GM19193 (cell line): ENCODE data around the gene ZNF277.

Source experiments
- POLR2A ChIP-seq: IDR thresholded peaks from 4 replicates; pipeline ENCODE4 v1.6.1; 2011; ENCODE audit not compliant: insufficient read depth, insufficient read length; ENCODE audit errors: extremely low read depth

ZNF277 gene

DNA sequence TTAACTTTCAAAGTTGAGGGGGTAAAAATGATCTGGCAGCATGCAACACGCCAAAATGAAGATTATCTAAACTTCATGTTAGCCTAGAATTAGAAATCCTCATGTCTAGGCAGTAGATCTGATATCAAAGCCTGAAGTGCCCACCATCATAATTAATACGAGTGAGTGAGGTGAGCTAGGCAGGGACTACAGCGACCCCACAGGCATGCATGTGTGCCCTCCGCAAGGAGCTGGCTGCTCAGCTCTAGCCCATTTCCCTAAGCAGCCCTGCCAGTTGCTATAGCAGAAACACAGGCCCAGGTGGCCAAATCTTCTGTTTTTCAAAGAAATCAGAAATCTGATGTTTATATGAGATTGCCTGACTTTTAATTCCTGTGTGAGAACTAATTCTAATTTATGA, 150.6 kb downstream of the ZNF277 start:
- TF ChIP-seq POLR2A = no peak

DNA sequence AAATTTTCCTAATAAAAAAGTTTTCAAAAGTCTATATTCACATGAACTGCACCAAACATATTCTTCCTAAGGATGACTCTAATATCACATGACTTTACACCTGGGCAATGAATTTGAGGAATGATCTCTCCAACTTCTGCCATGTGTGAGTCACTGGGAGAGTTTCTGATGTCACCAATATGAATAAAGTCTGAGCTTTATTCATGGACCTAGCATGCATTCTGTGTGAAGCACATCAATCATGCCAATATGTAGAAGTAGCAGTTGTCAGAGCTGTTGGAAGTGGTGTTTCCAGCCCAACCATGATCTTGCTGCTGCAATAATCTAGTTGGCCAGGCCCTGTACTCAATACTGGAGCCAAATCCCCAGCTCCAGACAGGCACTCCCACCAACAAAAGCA, 152.0 kb downstream of the ZNF277 start:
- no peak for TF ChIP-seq POLR2A

DNA sequence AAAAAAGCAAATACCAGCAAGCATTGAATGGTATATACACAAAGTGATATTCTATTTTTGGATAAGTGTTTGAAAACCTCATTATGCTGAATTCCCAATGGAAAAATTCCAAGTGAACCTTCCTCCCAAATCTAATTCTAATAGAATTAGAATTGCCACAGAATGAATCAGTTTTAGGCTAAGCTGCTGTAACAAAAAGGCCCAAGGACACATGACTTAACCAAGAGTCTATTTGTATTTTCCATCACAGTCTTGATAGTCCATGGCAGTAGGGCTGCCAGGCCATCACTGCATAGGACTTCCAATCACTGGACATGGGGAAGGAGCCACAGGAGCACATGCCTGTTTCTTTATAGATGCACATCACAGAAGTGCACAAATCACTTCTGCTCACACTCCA, 152.6 kb downstream of the ZNF277 start:
- no peak for TF ChIP-seq POLR2A

DNA sequence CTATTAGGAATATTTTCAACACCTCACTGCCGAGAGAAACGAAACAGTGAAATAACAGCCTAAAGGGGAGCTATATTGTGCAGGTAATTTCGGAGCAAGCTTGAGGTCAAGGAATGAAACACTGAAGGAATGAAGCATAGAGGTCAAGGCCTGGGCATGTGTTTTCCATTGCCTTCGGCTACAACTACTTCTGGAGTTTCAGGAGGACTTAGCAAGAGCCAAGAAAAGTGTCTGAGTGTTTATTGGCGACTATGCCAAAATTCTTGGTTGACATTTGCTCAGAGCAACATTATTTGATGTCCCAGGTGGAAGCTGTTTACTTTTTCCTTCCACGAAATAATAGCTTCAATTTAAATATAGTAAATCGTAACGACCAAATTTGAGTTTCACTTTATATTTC, 154.2 kb downstream of the ZNF277 start:
- no peak for TF ChIP-seq POLR2A

DNA sequence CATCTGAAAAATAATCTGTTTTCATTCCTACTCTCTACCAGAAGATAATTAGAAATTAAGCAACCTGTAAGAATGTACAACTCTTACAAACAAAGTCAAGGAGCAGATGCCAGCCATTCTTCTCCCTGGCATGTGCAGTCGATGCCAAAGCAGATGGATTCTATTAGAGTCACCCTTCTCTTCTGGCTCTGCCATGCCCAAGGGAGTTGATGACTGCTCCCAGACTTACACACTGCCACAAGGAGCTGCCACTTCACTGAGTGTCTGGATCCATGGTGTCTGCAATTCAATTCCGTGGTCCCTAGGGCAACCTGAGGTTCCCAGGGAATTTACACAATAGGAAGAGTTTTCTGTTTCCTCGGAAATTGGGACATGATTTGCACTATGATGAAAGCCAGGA, 154.7 kb downstream of the ZNF277 start:
- TF ChIP-seq POLR2A = no peak

DNA sequence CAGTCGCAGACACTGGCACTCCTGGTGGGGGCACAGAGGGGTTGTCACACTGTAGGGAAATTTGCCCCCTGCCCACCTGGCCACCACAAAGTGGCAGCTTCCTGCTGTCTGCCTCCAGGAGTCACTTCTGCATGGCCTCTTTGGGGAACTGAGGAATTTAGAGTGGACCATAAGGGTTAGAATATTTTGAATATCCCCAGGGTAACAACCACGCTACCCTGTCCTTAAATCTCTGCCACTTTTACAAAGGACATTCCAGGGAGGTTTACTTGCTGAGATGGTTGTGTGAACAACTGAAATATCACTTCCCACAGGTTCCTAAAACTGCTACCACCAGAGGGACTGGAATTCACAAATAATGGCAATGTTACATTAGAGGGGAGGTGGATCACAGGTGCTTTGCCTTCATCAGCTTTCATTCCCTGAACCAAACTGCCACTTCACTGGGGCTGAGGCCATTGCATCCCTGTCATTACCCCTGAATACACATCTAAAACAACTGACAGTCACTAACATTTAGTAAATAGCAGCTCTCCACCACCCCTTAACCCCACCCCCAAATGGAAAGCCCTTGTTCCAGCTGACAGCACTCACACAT, 155.7 kb downstream of the ZNF277 start:
- TF ChIP-seq POLR2A = no peak

DNA sequence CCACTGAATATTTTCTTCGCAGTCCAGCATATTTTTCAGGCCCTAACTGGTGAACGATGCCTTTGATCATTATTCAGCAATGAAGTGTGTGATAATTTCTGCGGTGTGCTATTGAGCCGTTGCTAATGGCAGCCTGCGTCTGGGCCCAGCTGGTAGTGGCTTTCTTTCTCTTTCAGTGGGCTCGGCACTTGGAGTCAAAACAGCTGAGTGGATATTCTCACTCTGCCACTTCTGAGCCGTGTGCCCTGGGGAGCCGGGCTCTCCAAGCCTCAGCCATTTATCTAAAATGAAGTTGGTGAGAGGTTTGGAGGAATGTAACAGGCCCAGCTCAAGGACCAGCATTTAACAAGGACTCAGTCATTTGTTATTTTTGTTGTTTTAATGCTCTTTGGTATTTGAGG, 156.2 kb downstream of the ZNF277 start:
- no peak for TF ChIP-seq POLR2A

DNA sequence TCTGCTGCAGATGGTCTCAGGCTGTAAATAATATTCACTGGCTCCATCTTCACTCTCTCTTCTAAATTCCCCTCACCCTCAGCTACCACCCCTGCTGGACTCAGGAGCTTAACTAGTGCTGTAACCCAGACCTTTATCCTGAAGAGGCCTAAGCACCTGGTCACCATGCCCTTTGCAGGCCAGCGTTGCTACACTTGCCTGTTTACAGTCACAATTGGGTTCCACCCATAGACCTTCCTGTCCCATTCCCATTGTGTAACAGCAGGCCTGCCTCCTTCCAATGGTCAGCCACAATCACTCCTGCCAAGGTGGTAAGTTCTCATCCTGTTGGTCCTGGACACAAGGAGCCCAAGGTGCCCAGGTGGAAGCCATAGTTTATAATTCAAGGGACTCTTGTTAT, 157.9 kb downstream of the ZNF277 start:
- TF ChIP-seq POLR2A = no peak

DNA sequence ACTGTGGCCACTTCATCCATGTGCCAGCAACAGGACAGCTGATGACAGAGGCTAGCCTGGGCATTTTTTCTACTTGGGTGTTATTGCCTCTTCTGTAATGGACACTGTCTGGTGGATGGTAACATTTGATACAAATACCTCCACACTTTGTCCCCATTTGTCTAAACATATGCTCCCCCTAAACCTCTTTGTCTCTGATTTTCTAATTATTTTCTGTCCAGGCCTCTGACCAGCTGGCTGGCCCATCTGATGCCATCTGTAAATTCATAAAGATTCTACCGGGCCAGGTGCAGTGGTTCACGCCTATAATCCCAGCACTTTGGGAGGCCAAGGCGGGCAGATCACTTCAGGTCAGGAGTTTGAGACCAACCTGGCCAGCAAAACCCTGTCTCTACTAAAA, 159.1 kb downstream of the ZNF277 start:
- no peak for TF ChIP-seq POLR2A

DNA sequence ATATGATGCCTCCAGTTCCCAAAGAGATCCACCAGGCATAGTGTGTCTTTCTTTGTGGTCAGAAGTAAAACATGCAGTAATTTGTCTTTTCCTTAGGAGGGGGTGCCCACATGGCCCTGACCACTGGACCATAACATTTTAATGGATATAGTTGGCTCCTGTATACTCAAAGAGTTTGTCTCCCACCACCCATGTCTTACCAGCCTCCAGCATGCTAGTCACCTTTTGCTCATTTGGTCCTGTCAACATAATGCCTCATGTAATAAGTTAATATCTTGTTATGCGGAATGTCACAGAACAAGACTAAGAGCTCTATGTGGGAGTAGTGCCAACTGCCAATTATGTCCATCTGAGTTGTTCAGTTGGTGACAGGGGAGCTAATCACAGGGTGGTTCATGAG, 160.4 kb downstream of the ZNF277 start:
- no peak for TF ChIP-seq POLR2A

DNA sequence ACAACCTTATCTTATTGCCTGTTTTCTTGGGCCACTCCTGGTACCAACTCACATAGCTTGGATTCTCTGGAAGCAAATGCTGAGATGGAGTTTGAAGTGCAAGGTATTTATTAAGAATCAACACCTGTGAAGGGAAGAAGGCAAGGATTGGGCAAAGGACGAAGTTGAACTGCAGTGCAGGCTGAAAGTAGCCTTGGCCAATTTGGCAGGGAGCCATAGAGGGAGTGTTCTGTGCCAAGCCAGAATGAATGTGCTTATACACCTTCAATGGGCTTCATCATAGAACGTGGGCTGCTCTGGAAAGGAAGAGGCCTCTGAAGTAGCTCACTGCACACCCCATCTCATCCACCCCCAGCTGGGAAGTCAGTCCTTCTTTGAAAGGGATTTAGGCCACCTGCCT, 163.9 kb downstream of the ZNF277 start:
- TF ChIP-seq POLR2A = no peak

DNA sequence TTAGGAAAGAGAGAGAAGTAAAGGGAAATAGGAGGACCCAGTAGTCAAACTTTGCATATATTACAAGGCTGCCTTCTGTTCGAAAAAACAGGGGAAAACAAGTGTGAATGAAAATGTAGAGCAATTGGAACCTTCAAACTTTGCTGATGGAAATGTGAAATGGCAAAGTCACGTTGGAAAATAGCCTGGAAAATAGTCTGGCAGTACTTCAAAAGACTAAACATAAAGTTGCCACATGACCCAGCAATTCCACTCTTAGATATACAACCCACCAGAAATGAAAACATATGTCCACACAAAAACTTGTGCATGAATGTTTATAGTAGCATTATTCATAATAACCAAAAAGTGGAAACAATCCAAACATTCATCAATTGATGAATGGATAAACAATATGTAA, 165.2 kb downstream of the ZNF277 start:
- TF ChIP-seq POLR2A = no peak

DNA sequence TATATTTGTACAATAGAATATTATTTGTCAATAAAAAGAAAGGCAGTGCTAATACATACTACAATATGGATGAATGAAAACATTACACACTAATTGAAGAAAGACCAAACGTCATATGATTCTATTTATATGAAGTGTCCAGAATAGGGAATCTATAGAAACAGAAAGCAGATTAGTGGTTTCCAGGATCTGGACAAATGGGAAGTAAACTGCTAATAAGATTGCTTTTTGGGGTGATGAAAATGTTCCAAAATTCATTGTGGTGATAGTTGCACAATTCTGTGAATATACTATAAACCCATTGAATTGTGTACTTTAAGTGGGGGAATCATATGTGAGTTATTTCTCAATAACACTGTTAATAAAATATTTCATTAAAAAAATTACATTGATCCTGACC, 165.6 kb downstream of the ZNF277 start:
- no peak for TF ChIP-seq POLR2A

DNA sequence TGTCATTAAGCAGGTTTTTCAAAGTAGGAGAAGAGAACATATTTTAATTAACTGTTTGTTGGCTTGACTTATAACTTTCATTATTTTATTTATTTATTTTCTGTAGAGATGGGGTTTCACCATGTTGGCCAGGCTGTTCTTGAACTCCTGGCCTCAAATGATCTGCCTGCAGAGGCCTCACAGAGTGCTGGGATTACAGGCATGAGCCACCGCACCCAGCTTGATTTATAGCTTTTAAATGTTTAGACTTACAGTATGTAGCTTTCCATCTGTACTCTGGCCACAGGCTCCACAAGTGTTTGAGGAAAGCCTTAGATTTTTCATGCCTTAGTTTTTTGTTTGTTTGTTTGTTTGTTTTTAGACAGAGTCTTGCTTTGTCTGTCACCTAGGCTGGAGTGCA, 171.1 kb downstream of the ZNF277 start:
- no peak for TF ChIP-seq POLR2A

DNA sequence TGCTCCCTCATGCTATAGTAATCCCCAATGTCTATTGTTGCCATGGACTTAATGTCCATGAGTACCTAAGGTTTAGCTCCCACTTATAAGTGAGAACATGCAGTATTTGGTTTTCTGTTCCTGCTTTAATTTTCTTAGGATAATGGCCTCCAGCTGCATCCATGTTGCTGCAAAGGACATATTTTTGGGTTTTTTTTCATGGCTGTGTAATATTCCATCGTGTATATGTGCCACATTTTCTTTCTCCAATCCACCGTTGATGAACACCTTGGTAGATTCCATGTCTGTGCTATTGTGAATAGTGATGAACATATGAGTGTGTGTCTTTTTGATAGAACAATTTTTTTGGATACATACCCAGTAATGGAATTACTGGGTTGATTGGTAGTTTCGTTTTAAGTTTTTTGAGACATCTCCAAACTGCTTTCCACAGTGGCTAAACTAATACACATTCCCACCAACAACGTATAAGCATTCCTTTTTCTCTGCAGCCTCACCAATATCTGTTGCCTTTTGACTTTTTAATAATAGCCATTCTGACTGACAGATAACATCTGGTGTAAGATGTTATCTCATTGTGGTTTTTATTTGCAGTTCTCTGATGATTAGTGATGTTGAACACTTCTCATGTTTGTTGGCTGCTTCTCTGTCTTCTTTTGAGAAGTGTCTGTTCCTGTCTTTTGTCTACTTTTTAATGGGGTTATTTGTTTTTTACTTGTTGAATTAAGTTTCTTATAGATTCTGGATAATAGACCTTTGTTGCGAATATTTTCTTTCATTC, 175.0 kb downstream of the ZNF277 start:
- TF ChIP-seq POLR2A = no peak

DNA sequence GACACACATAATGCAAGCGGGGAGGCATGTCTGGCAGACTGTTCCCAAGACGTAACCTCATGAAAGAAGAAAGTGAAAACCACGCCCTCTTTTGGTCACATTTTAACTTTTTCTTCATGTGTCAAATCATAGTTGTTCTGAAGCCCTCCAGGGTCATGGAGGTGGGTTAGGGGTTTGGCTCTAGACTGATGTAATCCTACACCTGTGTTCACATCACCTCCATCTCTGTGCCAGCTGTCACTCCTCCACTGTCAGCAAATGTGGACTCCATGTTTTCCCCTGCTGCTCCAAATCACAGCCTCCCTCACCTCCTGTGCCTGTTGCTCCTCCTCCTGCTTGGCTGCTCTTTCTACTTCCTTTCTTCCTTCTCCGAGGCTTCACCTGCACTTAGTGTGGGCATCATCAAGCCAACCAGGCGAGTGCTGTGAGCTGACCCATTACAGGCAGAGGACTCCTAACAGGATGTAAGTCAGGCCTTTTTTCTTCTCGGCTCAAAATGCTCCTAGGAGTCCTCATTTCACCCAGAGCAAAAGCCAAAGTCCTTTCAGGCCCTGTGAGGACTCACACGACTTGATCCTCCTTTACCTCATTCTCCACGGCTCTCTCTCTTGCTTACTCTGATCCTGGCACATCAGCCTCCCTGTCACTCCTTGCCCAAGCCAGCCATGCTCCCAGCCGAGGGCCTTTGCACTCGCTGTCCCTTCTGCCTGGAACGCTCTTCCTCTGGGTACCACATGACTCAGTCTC, 177.3 kb downstream of the ZNF277 start:
- no peak for TF ChIP-seq POLR2A
